NB4 (cell line): ENCODE measurements around the gene RBM47.

Experiments used
- CTCF ChIP-seq: IDR thresholded peaks from one replicate; pipeline ENCODE4 v1.5.1; 2012; ENCODE audit warnings: low read depth, low read length
- MYC ChIP-seq: IDR thresholded peaks from 2 replicates; pipeline ENCODE4 v1.6.1; 2011; ENCODE audit warnings: low read depth, low read length
- POLR2A ChIP-seq: IDR thresholded peaks from 2 replicates; pipeline ENCODE4 v1.6.1; 2011; ENCODE audit warnings: mild to moderate bottlenecking; ENCODE audit not compliant: insufficient read length; ENCODE audit errors: extremely low read depth

- TF ChIP-seq MYC: no peak
- no peak for TF ChIP-seq CTCF
- no peak for TF ChIP-seq POLR2A
These were observed 814 bp upstream of the RBM47 start for GRCh38 chr4:40630335-40631021.
